Left lobe of liver (tissue), 2 donors: ENCODE measurements around the gene TIMM17B. TPM values are rescaled to one million over a fixed set of nuclear protein-coding genes. Genes with fewer than 3 reads are reported as not detected.

Source experiments
- ATAC-seq: fragments of 200-7000 bp; cut with Tn5 transposase; one replicate; pipeline ENCODE4 v1.9.1; 2020; ENCODE audit warnings: mild to moderate bottlenecking, moderate library complexity
- DNase-seq: peaks from one replicate; pipeline ENCODE4 v3.0.0-alpha.2; 2020; ENCODE audit warnings: low spot score
- total RNA-seq: library from RNA; stranded (reverse); gene quantifications from one replicate; pipeline ENCODE4 v1.2.1, GENCODE V29; 2021
- donor health status: DM: no; HTN: no; CAD: no; lungs with moderate emphysema.
- donor health status: DM: no; HTN: yes; CAD: no.

TIMM17B gene
- total RNA-seq, 1 donor from 2014 or later = 22.8 TPM

DNA sequence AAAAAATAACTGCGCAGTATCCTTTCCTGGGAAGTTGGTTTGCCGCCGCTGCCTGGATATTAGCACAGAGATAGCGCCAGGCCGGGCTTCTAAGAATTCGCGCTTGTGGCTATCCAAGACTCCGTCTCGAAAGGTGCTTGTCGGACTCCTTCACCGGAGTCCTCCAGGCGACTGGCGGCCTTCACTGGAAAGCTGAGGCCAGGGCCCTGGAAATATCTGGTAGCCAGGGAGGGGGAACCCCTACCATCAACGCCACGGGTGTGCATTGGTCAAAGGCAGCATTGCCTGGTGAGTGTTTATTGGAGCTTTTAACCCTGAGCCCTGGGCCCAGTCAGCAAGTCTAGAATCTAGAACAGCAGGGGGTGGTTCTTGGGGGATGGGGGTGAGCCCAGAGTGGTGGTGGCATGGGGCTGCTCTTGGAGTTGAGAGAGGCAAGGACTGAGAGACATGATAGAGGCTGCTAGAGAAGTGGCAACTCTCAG, 21.8 kb upstream of the TIMM17B start:
- ATAC-seq (peak; percentile 11), DNase-seq (no peak)

DNA sequence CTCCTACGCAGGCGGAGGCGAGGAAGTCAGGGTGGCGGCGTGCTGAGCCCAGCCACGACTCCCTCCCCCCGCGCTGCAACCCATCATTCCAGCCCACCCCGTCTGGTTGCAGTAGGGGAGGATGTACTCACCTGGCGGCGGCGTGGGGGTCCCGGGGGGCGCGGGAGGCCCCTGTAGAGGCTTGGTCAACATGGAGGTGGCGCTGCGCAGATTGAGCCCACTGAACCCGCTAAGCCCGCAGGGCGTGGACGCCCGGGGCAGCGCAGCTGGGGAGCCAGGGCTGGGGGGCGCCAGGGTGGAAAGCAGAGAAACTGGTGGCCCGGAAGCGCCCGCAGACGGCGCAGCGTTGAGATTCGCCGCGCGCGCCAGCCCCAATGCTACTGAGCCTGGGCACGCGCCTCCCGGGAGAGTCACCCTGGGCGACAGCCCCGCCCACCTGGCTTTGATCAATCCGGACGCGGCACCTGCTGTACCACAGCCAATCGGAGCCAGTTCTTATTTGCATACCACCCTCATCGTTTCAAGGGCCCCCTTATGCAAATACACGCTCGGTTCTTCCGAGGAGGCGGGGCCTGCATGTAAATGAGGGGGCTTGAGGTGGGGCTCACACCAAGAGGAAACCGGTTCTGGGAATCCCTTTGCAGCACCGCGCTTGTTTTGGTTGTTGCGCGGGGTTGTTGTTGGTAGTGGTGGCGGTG, 21.2 kb upstream of the TIMM17B start, which contains the start of gene PIM2:
TSS of gene PIM2 (minus strand) at position 382 of the 698 bp plus-strand sequence. CDS start at position 192, 190 bp downstream.
- ATAC-seq (peak; percentile 88), DNase-seq (peak; percentile 90)

DNA sequence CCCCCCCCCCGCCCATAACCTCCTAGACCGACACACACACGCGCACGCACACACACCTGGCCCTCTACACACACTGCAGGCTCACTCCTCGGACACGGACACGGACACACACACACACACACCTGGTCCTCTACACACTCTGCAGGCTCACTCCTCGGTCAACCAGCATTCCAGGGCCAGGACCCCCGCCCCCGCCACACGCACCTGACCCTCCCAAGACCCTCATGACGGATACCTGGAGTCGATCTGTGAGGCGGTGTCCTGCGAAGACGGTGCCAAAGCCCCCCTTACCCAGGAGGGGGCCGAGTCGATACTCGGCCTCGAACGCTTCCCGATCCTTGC, 20.7 kb upstream of the TIMM17B start:
- DNase-seq (no peak), ATAC-seq (no peak)

DNA sequence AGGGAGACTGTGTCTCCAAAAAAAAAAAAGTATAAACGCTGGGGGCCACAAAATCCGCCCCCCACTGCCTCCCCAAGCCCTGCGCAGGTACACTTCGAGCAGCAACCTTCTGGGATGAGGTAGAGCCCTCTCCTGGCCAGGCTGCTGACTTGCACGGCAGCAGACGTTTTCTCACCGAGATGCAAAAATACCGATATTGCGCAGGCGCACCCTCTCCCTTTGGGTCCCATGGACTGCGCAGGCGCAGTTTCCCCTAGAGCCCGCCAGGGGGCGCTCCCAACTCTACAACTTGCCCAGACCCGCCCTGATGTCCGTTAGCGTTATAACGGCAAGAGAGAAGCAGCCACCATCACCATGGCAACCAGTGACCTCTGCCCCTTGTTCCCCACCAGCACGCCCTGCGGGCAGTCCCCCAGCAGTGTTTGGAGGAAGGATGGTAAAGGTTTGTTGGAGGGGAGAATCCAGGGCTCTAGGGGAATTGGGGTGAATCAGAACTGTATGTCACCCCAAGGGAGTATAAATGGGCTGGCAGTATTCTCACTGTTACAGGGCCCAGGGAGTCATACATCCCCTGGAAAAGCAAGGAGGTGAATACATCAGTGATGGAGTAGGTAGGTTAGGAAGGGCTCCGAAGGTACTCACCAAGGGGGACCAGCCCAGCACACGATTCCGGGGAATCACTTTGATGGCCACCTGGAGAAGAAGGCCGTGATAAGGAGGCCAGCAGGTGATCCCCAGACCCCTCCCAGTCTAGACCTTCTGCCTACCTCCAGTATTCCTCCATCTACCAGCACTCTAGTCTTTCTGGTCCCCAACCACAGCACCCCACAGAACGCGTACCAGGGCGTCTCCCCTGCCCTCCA, 19.8 kb upstream of the TIMM17B start:
- peak; percentile 88 for DNase-seq
- ATAC-seq = peak; percentile 80

DNA sequence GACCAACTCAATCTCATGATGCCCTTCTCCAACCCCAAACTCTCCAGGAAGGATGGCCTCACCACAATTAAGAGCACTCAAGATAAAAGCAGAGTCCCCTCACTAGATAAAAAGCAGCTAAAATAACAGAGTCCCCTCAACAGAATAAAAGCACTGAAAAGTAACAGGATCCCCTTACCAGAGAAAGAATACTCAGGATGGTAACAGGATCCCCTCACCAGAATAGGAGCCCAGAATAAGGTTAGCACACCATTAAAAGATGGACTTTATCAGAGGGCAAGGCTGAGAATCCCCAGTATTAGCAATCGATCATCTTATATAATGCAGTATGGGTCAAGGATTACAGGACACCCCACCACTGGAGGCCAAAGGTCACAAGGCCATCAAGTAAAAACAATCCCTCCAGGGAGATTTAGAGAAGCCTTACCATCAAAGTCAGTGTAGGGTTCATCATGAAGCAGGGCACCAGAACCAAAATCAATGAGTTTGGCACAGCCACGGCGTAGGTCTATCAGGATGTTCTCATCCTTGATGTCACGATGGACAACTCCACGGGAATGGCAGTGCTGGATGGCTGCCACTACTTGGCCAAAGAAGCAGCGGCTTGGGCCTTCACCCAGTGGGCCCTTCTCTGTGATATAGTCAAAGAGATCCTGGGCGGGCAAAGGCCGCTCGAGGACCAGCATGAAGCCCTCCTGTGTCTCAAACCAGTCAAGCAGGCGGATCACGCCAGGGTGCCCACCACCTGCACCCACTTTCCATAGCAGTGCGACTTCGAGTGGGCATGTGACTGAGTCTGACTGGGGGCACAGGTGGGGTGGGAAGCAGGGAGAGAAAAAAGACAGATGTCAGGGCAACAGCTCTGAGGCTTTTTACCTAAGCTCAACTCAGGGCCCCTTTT, 17.3 kb upstream of the TIMM17B start:
- DNase-seq (no peak), ATAC-seq (no peak)

DNA sequence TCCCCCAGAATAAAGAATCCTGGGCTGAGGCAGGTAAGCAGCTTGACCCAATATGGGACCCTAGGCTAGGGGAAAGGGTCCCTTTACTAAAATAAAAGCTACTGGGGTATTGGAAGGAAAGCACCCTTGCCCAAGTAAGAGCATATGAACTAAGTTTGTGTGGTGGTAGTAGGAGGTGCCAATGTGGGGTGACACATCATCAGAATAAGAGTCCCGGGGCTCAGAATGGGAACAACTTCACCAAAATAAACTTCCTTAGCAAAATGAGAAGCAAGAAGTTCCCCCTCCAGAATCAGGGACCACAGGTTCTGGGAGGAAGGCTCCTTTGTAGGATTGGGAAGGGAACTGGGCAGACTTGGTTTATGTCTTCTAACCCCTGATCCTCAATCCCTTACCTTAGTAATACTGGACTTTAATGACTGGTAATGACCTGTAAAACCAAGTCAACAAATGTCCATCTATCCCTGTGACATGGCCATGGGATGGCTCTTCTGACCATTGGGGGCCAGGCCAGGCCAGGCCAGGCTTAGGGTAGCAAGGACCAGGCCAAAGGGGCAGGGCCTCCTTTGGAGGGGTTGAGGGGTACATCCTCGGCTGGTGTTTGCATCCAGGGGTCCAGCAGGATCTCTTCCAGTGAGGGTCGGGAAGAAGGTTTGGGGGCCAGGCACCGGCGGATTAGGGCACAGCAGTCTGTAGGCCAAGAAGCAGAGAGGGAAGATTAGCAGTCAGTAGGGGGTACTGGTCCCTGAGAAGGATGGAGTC, 16.2 kb upstream of the TIMM17B start:
- no peak for ATAC-seq
- no peak for DNase-seq

DNA sequence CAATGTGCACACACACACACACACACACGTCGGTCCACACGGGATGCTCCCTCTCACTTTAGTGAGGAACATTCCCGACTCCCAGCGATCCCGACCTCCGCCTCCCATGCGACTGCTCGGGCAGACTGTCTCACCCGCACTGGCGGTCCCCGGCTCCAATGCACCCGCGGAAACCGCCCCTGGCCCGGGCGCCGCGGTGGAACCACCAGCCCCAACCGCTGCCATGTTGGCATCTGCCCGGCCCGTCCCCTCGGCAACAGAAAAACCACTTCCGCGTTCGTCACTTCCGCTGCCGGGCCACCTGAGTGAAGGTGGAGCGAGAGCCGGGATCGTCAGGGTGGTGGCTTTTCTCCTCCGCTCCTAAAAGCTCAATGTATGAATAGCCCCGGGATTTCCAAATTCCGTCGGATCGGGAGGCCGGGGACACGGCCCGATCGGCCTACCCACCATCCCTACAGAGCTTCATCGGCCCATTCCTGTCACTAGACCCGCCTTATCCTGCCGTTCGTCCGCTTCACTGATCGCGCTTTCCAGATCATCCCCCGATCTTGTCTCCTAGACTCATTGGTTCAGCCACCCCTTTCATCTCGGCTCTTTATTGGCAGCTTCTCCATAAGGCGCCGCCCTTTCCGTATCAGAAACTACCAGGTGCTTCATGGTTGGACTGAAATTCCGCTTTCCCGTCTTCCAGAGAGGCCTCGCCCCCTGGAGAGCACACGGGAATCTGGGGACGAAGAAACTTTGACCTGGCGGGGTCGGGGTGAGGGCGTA, 14.0 kb upstream of the TIMM17B start, which contains the start of gene SLC35A2:
TSS of gene SLC35A2 (minus strand) at position 235 of the 771 bp plus-strand sequence. CDS start at position 225, 10 bp downstream.
- ATAC-seq (peak; percentile 90), DNase-seq (peak; percentile 84)

DNA sequence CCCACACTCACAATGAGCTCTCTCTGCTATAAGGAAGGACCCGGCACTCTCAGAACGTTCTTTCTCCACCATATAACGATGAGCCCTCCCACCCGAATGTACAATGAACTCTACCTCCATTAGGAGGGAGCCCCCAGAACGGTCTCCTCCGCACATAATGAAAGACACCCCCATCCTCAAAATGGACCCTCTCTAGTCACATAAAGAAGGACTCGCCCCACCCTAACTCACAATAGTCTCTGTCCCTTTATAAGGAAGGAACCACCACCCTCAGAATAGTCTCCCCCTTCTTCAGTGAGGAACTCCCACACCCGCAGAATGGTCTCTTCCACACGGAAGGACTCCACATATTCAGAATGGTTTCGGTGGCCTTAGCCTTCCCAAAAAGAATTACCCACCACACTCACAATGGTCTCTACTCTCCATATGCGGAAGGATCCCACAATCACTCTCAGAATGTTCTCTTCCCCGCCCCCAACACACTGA, 13.4 kb upstream of the TIMM17B start:
- no peak for ATAC-seq
- DNase-seq = no peak

DNA sequence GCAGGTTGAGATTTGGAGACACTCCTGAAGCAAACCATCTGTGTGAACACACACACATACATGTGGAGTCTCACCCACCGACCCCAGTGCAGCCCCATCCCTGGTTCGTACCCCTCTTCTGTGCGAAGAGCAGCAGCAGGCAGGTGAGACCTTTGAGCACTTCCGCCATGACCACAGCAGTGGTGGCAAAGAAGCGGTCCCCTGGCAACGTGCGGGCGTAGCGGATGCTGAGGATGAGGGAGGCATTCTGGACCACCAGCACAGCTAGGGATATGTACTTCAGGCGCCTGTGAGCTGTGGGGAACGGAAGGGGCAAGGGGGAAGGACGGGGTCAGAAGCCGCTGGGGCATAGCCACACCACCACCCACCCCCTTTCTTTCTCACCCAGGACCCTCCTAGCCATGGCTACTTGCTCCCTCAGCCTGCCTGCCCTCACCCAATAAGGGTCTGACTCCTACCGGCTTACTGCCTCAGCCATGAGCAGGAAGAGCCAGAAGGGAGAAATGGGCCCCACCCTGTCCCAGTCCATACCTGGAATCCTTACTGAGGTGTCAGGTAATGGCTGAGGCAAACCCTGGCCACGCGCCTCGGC, 12.2 kb upstream of the TIMM17B start:
- no peak for DNase-seq
- no peak for ATAC-seq

DNA sequence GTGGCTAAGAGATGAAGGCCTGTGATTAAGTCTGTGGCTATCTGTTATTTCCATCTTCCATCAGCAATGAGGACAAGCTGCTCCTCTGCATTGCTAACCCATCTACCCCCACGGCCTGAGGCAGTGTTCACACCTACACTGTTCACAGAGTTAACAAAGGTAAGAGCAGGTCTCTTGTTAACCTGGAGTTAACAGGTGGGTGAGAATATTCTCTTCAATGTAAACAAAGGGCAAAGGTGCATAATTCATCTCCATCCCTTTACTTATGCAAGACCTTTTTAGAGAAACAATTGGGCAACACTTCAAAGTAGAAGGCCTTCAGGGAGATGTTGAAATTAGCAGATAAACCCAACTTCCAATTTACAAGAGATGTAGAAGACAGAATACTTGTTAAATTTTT, 11.0 kb upstream of the TIMM17B start:
- ATAC-seq = no peak

DNA sequence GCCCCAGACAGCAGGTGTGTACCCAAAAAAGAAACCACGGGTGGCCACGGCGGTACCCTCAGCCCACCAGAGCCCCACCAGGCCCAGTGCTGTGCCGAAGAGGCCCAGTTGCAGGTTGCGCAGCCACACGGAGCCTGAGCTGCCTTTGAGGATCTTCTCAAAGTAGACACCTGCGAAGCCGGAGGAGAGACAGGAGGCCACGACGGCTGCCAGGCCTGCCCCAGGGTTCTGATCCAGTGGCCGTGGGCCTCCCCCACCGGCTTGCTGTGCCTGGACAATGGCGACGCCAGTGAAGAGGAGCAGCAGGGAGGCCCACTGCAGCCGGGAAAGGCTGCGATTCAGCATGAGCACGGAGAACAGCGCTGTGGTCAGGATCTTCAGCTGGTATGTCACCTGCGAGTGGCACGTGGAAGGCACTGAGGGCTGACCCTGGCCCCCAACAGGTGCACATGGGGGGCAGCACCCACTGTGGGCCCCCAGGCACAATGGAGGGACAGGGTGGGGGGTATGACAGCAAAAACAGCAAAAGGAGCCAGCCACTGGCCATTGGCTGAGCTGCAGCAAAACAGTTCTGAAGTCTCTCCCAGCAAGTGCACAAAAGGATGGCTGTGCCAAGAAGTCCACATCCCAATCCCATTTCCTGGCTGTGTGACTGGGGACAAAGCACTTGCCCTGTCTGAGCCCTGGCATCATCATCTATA, 7.7 kb upstream of the TIMM17B start:
- DNase-seq = no peak

More for the DNA sequence above, 11.0 kb upstream of the TIMM17B start:
- DNase-seq = no peak

DNA sequence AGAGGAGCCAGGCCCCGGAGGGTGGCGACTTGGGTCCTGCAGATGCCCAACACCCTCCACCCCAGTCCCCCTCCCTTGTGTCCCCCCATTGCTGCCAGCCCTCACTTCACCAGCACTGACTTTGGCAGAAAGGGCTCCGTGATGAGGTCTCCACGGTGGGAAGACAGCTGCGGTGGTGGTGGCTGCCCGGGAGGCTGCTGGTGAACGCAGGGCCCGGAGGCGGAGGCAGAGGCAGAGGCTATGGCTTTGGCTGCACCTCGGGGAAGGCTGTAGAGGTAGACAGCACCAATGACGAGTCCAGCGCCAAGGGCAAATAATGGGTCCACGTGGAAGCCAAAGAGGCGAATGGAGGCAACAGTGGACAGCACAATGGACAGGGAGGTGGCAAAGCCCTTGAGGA, 7.1 kb upstream of the TIMM17B start:
- ATAC-seq = no peak
- no peak for DNase-seq

More for the DNA sequence above, 7.7 kb upstream of the TIMM17B start:
- ATAC-seq = no peak

DNA sequence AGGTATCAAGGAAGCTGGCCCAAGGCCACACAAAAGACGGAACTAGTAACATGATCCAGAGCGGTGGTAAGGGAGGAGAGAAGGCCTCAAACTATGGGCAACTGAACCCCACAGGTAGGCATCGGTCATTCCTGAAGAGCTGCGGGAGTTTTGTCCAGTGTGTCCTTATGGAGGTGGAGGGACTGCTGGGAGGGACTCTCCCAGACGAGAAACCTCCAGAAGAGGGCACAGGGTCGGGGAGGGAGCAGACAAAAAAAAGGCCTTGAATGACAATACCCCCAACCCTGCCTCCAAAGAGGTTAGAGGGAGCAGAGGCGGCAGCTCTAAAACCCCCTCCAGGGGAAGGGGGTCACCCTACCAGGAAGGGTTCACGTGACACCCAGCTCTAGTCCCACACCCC, 6.6 kb upstream of the TIMM17B start:
- no peak for ATAC-seq

DNA sequence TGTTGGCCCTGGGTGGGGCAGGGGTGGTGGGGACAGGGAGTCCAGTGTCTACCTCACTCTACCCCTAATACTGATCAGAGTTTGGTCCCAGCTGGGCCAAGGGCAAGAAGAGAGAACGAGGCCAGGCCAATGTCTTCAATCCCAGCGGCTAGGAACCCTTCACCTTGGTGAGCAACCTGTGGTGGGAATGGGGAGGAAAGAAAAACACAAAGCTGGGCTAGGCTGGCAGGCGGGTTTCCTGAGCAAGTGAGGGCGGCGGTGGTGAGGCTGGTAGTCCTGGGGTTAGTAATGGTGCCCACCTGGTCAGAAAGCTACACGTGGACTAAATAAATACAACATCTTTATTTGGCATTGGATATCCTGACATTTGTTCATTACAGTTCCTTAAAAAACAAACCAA, 5.7 kb upstream of the TIMM17B start:
- no peak for DNase-seq
- ATAC-seq = no peak

More for the DNA sequence above, 6.6 kb upstream of the TIMM17B start:
- DNase-seq = no peak

DNA sequence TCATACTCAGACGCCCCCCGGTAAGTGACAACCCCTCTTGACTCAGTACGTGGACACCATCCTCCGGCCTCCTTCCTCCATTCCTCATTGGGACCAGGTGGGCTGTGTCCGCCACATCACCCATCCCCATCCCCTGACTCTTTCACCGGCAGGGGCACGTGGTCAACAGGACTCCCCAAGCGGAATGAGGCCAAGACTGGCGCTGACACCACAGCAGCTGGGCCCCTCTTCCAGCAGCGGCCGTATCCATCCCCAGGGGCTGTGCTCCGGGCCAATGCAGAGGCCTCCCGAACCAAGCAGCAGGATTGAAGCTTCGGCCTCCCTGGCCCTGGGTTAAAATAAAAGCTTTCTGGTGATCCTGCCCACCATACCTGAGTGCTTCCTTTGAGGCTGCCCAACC, 5.2 kb upstream of the TIMM17B start:
- DNase-seq = no peak
- ATAC-seq = no peak

DNA sequence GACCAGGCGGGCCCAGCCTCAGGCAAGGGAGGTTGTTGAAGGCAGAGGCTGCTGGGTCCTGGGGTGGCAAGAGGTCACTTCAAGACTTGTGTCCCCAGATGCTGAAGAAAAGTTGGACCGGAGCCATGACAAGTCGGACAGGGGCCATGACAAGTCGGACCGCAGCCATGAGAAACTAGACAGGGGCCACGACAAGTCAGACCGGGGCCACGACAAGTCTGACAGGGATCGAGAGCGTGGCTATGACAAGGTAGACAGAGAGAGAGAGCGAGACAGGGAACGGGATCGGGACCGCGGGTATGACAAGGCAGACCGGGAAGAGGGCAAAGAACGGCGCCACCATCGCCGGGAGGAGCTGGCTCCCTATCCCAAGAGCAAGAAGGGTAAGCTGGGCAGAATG, 4.6 kb upstream of the TIMM17B start:
- no peak for DNase-seq
- no peak for ATAC-seq

DNA sequence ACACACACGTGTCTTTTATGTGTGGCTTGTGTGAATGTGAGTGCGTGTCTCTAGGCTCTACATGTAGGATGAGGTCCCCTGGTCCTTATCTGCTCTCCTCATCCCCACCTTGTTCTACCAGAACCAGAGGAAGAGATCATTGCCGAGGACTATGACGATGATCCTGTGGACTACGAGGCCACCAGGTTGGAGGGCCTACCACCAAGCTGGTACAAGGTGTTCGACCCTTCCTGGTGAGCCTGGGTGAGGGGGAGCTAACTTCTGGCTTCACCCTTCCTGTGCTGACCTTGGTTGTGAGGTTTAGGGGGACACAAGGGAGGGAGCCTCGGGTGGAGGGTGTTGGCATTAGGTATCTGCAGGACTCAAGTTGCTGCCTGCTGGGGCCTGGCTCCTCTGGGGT, 3.5 kb upstream of the TIMM17B start:
- DNase-seq (no peak), ATAC-seq (no peak)

DNA sequence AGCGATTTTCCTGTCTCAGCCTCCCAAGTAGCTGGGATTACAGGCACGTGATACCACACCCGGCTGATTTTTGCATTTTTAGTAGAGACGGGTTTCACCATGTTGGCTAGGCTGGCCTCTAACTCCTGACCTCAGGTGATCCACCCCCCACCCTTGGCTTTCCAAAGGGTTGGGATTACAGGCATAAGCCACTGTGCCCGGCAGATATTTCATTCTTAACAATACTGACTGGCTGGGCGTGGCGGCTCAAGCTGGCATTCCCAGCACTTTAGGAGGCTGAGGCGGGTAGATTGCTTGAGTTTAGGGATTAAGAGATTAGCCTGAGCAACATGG, 1.5 kb upstream of the TIMM17B start:
- no peak for DNase-seq
- no peak for ATAC-seq
